Measurements from ENCODE around the gene PDGFRB. TPM values are rescaled to one million over a fixed set of nuclear protein-coding genes. Genes with fewer than 3 reads are reported as not detected.

PDGFRB gene
- total and polyA plus RNA-seq, 9 of the 15 experiments (the other 6 are each of a cell fraction or from before 2014, with no cell fraction given): 0.01 to 1.5 (median 0.09) TPM; not detected in 3

- peak; percentile 81 for TF ChIP-seq CC2D1A (IDR thresholded peaks at IDR 0.05)
- TF ChIP-seq REST (IDR thresholded peaks at IDR 0.05; ENCODE audit: borderline replicate concordance): peak; percentile 89
- no peak for TF ChIP-seq REST (CRISPR knock-in tag; IDR thresholded peaks at IDR 0.05; ENCODE audit: low read depth)
- TF ChIP-seq CTBP1 (IDR thresholded peaks at IDR 0.05; ENCODE audit: borderline replicate concordance): peak; percentile 45; the same call in 1 of the 2 replicates
- TF ChIP-seq KLF16 (IDR thresholded peaks at IDR 0.05): 0 out of 2 replicates have a peak, but pooled peaks have one; percentile 28
- TF ChIP-seq MAX (CRISPR knock-in tag; IDR thresholded peaks at IDR 0.05): peak; percentile 96
- TF ChIP-seq NFRKB (IDR thresholded peaks at IDR 0.05; ENCODE audit: low read depth): no peak
- peak; percentile 41; the same call in 1 of the 2 replicates for TF ChIP-seq USF2 (CRISPR knock-in tag; IDR thresholded peaks at IDR 0.05)
- TF ChIP-seq STAG1 (CRISPR knock-in tag; IDR thresholded peaks at IDR 0.05; ENCODE audit: borderline replicate concordance): peak; percentile 63; the same call in 1 of the 2 replicates
- TF ChIP-seq CEBPB (tag; IDR thresholded peaks at IDR 0.05): peak; percentile 99
- TF ChIP-seq PHF8 (IDR thresholded peaks at IDR 0.05; ENCODE audit: borderline replicate concordance, low read length): no peak
- no peak for TF ChIP-seq TFAM (CRISPR knock-in tag; conservative IDR thresholded peaks at IDR 0.05)
- no peak for TF ChIP-seq ZNF184 (CRISPR knock-in tag; IDR thresholded peaks at IDR 0.05)
- TF ChIP-seq DEAF1 (CRISPR knock-in tag; IDR thresholded peaks at IDR 0.05): peak; percentile 92
- TF ChIP-seq RHOXF2B (CRISPR knock-in tag; conservative IDR thresholded peaks at IDR 0.05): no peak
- peak; percentile 78 to 82 for TF ChIP-seq E2F6 (IDR thresholded peaks at IDR 0.05; ENCODE audit: borderline replicate concordance in 1 of 2, extremely low read depth in 1 of 2, insufficient read depth in 1 of 2, insufficient read length in 1 of 2, low read depth in 1 of 2, low read length in 1 of 2, poor library complexity in 1 of 2, severe bottlenecking in 1 of 2)
Observed at GRCh38 chr5:150129813-150130492, 25.7 kb downstream of the PDGFRB start (continued).
